ENCODE measurements around the gene PLPPR5.

PLPPR5 gene

DNA sequence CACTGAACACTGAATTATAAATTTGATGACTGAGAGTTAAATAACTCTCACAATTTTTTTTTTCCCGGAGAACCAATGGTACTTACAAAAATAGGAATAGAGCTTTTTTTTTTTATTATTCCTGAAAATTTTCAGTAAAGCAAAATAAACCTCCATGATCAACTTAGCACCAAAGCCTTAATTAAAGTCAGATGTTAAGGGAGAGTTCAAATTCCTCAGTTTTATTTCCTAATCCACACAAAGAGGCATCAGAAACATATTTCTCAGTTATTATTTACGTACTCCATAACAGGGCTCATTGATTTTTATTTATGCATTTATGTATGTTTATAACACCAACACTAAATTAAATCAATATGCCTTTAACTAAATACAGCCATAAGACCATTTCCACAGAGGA is 55.5 kb downstream of the PLPPR5 start:
- Mint-ChIP-seq H3K36me3 (no peaks in the 10 kb centered on the region), H3K4me1 (no peaks in the 10 kb centered on the region), H3K27me3 (peaks cover 0 to 8% of the 10 kb centered on the region in 2 donors), H3K27ac (no peak overlapping the region), H3K4me3 (no peak overlapping the region), H3K9me3 (no peaks in the 10 kb centered on the region)
- no peak for ATAC-seq (replicated peaks)
- no peak for DNase-seq

DNA sequence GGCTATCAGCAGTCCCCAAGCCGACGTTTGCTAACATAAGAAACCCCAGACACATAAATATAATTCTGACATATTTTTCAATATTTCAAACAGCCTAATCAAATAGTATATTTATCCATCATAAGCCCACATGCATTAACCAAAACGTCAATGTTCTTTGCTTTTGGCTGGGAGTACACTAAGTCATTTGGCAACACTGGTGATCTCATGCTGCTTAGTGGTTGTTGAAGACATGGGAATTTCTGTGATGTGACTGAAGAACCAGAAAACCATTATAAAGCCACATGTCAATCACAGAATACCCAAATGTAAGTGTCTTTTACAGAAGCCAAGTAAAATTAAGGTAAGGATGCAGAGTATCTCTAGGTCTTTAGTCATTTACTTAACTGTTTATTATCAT is 57.6 kb downstream of the PLPPR5 start:
- Mint-ChIP-seq H3K27ac (no peak overlapping the region), H3K4me3 (no peak overlapping the region), H3K4me1 (no peaks in the 10 kb centered on the region), H3K9me3 (no peaks in the 10 kb centered on the region), H3K36me3 (no peaks in the 10 kb centered on the region), H3K27me3 (peaks cover 0 to 8% of the 10 kb centered on the region in 2 donors)
- no peak for DNase-seq
- ATAC-seq (replicated peaks), result no peak

DNA sequence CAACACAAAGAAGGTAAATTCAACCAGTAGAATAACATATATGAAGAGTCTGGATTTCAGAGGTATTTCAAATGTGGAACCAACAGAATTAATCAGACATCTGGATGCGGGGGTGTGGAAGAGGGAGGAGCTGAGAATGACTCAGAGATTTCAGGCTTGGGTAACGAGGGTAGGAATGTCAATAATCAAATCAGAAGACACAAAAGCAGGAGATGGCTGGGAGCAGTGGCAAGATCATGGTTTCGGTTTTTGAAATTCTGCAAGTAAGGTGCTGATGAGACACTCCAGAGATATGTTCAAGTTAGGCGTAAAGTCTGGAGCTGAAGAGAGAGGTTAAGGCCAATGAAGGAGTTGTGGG is 64.0 kb downstream of the PLPPR5 start:
- ATAC-seq (replicated peaks) (no peak), DNase-seq (no peak)
- H3K36me3 Mint-ChIP-seq, result no peaks in the 10 kb centered on the region
- H3K4me3 Mint-ChIP-seq, result no peak overlapping the region
- H3K27ac Mint-ChIP-seq, result no peak overlapping the region
- no peaks in the 10 kb centered on the region for H3K27me3 Mint-ChIP-seq
- no peaks in the 10 kb centered on the region for H3K4me1 Mint-ChIP-seq
- no peaks in the 10 kb centered on the region for H3K9me3 Mint-ChIP-seq

GRCh38 chr1:98940069-98940721 is 64.5 kb downstream of the PLPPR5 start:
- Mint-ChIP-seq H3K36me3 (no peaks in the 10 kb centered on the region), H3K27ac (no peak overlapping the region), H3K4me3 (no peak overlapping the region), H3K27me3 (no peaks in the 10 kb centered on the region), H3K4me1 (no peaks in the 10 kb centered on the region), H3K9me3 (no peaks in the 10 kb centered on the region)
- DNase-seq (no peak), ATAC-seq (replicated peaks) (no peak)

DNA sequence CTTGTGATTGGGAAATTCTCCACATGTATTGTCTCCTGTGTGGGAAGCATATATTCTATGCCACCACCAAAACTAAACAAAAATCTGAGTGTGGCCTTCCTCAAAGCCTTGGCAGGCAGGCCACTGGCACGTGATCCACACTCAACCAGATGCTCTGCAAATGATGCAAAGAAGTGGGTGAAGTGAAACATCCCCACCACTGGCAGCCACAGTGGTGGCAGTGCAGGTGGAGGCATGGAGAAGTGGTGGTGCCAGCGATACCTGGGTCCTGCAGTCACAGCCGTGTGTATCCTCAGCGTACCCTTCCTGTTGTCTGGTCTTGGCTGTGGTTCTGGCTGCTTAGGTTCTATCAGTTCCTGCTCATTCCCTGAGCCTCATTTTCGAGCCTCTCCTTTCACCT is 65.2 kb downstream of the PLPPR5 start:
- no peaks in the 10 kb centered on the region for H3K27me3 Mint-ChIP-seq
- no peak overlapping the region for H3K4me3 Mint-ChIP-seq
- H3K4me1 Mint-ChIP-seq, result no peaks in the 10 kb centered on the region
- H3K9me3 Mint-ChIP-seq, result no peaks in the 10 kb centered on the region
- DNase-seq (no peak), ATAC-seq (replicated peaks) (no peak)
- no peak overlapping the region for H3K27ac Mint-ChIP-seq
- H3K36me3 Mint-ChIP-seq, result no peaks in the 10 kb centered on the region

DNA sequence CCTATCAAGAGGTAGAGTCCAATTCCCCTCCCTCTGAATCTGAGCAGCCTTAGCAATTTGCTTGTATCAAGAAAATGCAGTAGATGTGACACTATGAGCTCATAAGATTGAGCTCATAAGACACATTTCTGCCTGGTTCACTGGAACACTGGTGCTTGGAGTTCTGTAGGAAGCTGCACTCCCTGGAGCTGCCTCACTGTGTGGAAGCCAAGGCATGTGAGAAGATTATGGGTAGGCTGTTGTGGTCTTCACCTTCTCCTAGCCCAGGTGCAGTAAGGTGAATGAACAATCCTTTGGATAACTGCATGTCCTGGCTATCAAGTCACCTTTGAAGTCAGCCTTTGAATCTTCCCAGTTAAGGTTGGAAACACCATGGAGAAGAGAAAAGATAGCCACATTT is 67.3 kb downstream of the PLPPR5 start:
- H3K27me3 Mint-ChIP-seq, result no peaks in the 10 kb centered on the region
- H3K4me3 Mint-ChIP-seq, result no peak overlapping the region
- DNase-seq, result no peak
- H3K36me3 Mint-ChIP-seq, result no peaks in the 10 kb centered on the region
- no peaks in the 10 kb centered on the region for H3K4me1 Mint-ChIP-seq
- no peak for ATAC-seq (replicated peaks)
- H3K9me3 Mint-ChIP-seq, result no peaks in the 10 kb centered on the region
- H3K27ac Mint-ChIP-seq, result no peak overlapping the region

GRCh38 chr1:98932184-98932583 is 72.5 kb downstream of the PLPPR5 start:
- Mint-ChIP-seq H3K36me3 (no peaks in the 10 kb centered on the region), H3K27me3 (peaks cover 0 to 4% of the 10 kb centered on the region in 2 donors), H3K4me1 (no peaks in the 10 kb centered on the region), H3K9me3 (no peaks in the 10 kb centered on the region), H3K27ac (no peak overlapping the region), H3K4me3 (no peak overlapping the region)
- no peak for ATAC-seq (replicated peaks)
- DNase-seq, result no peak

- no peaks in the 10 kb centered on the region for H3K36me3 Mint-ChIP-seq
- no peak for ATAC-seq (replicated peaks)
- no peak for DNase-seq
- H3K4me3 Mint-ChIP-seq, result no peak overlapping the region
- H3K27ac Mint-ChIP-seq, result no peak overlapping the region
- H3K27me3 Mint-ChIP-seq, result peaks cover 0 to 4% of the 10 kb centered on the region in 2 donors
- H3K4me1 Mint-ChIP-seq, result no peaks in the 10 kb centered on the region
- H3K9me3 Mint-ChIP-seq, result no peaks in the 10 kb centered on the region
These were observed 73.4 kb downstream of the PLPPR5 start for GRCh38 chr1:98931128-98931835.

DNA sequence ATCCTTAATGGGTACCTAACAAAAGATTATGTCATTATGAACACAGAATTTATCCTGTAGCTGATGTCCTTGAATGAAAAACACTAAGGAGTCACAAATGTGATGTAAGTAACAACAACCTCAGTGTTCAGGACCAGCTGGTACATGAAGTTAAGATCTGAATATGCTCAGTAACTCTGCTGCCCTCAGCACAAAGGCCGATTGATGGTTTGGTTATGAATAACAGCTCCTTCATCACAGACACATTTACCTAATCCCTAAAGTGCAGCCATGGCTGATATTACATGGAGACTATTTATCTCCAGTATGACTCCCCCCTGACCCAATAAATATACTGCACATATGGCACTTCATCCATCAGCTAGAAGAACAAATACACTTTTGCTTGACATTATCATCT is 75.2 kb downstream of the PLPPR5 start:
- Mint-ChIP-seq H3K4me3 (no peak overlapping the region), H3K4me1 (no peaks in the 10 kb centered on the region), H3K27me3 (peaks cover 0 to 4% of the 10 kb centered on the region in 2 donors), H3K36me3 (no peaks in the 10 kb centered on the region), H3K27ac (no peak overlapping the region), H3K9me3 (no peaks in the 10 kb centered on the region)
- ATAC-seq (replicated peaks) (no peak), DNase-seq (no peak)

DNA sequence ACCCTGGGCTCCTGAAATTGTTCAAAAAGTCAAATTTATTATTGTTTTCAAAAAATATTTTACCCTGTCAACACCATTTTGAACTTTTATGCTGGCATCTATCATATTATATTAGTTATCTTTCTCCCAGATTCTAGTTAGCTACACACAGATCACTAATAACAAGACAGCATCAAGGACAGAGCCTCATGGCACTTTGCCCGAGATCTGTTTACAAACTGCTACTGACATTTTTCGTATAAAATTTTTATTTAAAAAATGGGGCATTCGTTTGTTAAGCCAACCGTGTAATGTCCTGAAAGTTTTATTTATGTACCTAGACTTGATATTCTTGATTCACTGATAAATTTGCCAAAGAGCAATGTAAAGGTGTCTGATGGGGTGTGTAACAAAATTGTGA is 78.1 kb downstream of the PLPPR5 start:
- no peaks in the 10 kb centered on the region for H3K36me3 Mint-ChIP-seq
- H3K27ac Mint-ChIP-seq, result no peak overlapping the region
- H3K27me3 Mint-ChIP-seq, result peaks cover 0 to 4% of the 10 kb centered on the region in 2 donors
- H3K4me1 Mint-ChIP-seq, result no peaks in the 10 kb centered on the region
- no peaks in the 10 kb centered on the region for H3K9me3 Mint-ChIP-seq
- no peak for DNase-seq
- no peak for ATAC-seq (replicated peaks)
- H3K4me3 Mint-ChIP-seq, result no peak overlapping the region

DNA sequence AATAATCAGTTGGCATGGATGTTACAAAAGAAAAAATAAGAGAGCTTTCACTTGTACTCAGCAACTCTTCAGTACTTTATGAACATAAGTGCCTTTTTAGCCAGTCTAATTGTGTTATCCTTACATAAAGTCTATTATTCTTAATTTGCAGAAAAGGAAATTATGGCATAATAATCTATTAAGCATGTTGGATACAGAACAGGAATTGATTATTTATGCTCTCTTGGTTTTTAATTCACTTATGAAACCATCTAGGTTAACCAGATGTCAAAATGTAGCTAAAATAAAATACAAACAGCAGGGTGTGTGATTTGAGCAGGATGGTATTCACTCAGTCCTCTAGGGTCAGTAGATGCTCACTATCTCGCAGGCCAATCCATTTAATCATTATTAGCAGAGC is 79.7 kb downstream of the PLPPR5 start:
- H3K4me3 Mint-ChIP-seq, result no peak overlapping the region
- no peaks in the 10 kb centered on the region for H3K4me1 Mint-ChIP-seq
- no peaks in the 10 kb centered on the region for H3K36me3 Mint-ChIP-seq
- ATAC-seq (replicated peaks) (no peak), DNase-seq (no peak)
- H3K27ac Mint-ChIP-seq, result no peak overlapping the region
- no peaks in the 10 kb centered on the region for H3K27me3 Mint-ChIP-seq
- H3K9me3 Mint-ChIP-seq, result no peaks in the 10 kb centered on the region

DNA sequence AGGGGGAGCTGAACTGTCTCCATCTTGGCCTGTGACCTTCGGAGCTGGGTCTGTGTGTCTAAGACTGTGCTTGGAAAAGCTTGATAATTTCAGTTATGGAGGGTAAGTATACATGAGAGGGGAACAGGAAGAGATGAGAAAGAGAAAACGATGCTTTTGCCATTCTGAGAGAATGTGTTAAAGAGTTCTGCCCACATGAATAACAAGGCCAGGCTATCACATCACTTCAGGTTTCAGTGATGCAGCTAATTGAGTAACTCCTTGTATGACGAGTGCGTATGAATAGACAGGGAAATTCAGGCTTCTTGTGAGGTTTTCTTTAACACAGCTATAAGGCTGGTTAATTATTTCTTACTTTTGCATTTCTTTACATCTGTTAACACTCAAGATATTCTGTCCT is 81.0 kb downstream of the PLPPR5 start:
- Mint-ChIP-seq H3K27ac (no peak overlapping the region), H3K27me3 (no peaks in the 10 kb centered on the region), H3K36me3 (no peaks in the 10 kb centered on the region), H3K9me3 (no peaks in the 10 kb centered on the region), H3K4me1 (no peaks in the 10 kb centered on the region), H3K4me3 (no peak overlapping the region)
- no peak for DNase-seq
- ATAC-seq (replicated peaks), result no peak

GRCh38 chr1:98921817-98922216 is 82.8 kb downstream of the PLPPR5 start:
- no peaks in the 10 kb centered on the region for H3K9me3 Mint-ChIP-seq
- no peaks in the 10 kb centered on the region for H3K4me1 Mint-ChIP-seq
- no peak overlapping the region for H3K4me3 Mint-ChIP-seq
- DNase-seq (no peak), ATAC-seq (replicated peaks) (no peak)
- H3K27me3 Mint-ChIP-seq, result no peaks in the 10 kb centered on the region
- no peaks in the 10 kb centered on the region for H3K36me3 Mint-ChIP-seq
- H3K27ac Mint-ChIP-seq, result no peak overlapping the region

- ATAC-seq (replicated peaks) (no peak), DNase-seq (no peak)
- Mint-ChIP-seq H3K36me3 (no peaks in the 10 kb centered on the region), H3K4me1 (no peaks in the 10 kb centered on the region), H3K27me3 (no peaks in the 10 kb centered on the region), H3K9me3 (no peaks in the 10 kb centered on the region), H3K27ac (no peak overlapping the region), H3K4me3 (no peak overlapping the region)
These were observed 84.1 kb downstream of the PLPPR5 start for GRCh38 chr1:98920441-98921110.

DNA sequence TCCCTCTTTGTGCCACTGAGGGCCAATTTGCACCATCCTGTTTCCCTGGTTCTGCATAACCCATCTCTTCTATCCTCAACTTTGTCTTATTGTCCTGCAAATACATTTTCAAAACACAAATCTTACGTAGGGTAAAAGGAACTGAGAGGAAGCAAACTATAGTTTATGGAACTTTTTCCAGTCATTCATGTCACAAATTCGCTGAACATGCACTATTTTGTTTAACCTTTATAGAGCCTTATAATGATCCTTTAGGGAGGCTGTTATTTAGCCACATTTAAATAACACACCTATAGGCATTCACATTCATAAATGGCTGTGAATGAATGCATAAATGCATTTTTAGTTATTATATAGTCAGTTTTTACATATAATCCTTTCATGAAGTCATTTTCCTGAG is 85.0 kb downstream of the PLPPR5 start:
- H3K4me1 Mint-ChIP-seq, result no peaks in the 10 kb centered on the region
- no peak for ATAC-seq (replicated peaks)
- no peak for DNase-seq
- no peak overlapping the region for H3K4me3 Mint-ChIP-seq
- no peaks in the 10 kb centered on the region for H3K9me3 Mint-ChIP-seq
- H3K36me3 Mint-ChIP-seq, result no peaks in the 10 kb centered on the region
- no peaks in the 10 kb centered on the region for H3K27me3 Mint-ChIP-seq
- no peak overlapping the region for H3K27ac Mint-ChIP-seq

Measured in stimulated activated naive B cell treated with anti-CD40 and anti-IgM and Interleukin-4, amounts not matched to agents 10 μg/mL and 1 μg/mL and 100 μg/mL, for 72 hours (primary cell).